NCI-H226 (cell line): ENCODE data around the gene GIMAP6.
"Not testable (repeated sequence)": the region's sequence is repeated elsewhere in the genome, so short reads cannot be mapped to it uniquely, and the experiment has no call there.

ENCODE experiments used
- DNase-seq: peaks from one replicate; pipeline ENCODE4 v3.0.0-alpha.2; 2015

GIMAP6 gene

DNA sequence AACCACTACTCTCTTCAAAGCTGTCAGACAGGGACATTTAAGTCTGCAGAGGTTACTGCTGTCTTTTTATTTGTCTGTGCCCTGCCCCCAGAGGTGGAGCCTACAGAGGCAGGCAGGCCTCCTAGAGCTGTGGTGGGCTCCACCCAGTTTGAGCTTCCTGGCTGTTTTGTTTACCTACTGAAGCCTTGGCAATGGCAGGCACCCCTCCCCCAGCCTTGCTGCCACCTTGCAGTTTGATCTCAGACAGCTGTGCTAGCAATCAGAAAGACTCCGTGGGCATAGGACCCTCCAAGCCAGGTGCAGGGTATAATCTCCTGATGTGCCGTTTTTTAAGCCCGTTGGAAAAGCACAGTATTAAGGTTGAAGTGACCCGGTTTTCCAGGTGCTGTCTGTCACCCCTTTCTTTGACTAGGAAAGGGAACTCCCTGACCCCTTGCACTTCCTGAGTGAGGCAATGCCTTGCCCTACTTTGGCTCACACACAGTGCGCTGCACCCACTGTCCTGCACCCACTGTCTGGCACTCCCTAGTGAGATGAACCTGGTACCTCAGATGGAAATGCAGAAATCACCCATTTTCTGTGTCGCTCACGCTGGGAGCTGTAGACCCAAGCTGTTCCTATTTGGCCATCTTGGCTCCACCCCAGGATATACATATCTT lies 52.1 kb downstream of the GIMAP6 start:
- DNase-seq: not testable (repeated sequence)
